ENCODE results near the gene IFNL3. TPM values are rescaled to one million over a fixed set of nuclear protein-coding genes. Genes with fewer than 3 reads are reported as not detected.

Gene IFNL3
- total and polyA plus RNA-seq, 9 of the 15 experiments (the other 6 are each of a cell fraction or from before 2014, with no cell fraction given) = not detected

GRCh38 chr19:39203372-39204341 lies 41.1 kb downstream of the IFNL3 start, which contains the start of gene SYCN:
SYCN (minus strand) TSS chr19:39204263; CDS start chr19:39204254, 9 bp downstream.
- intact Hi-C loops (cut with micrococcal nuclease) (no loop called here), in situ Hi-C loops (cut with MboI) (no loop called here)
- ATAC-seq (no peak), DNase-seq (ENCODE audit: extremely low read depth in 1 of 4, low spot score in 3 of 4) (no peak), FAIRE-seq (no peak)
- 86% methylated on average over 49 of the region's 57 CpGs for WGBS (ENCODE audit: insufficient coverage, low coverage, missing lambda C conversion rate)
- Histone ChIP-seq H3K27me3 (ENCODE audit: control insufficient read depth in 2 of 2, insufficient read depth in 2 of 2, low read length in 2 of 2) (no peaks in the 10 kb centered on the region), H3K4me2 (ENCODE audit: insufficient read depth, low read length) (peak within 1 kb of the TSS; percentile 42), H3K9me3 (replicated peaks; ENCODE audit: control insufficient read depth, insufficient read depth, low read depth, low read length) (no peaks in the 10 kb centered on the region), H4K20me1 (replicated peaks; ENCODE audit: control insufficient read depth, insufficient read depth, low read length) (no peaks in the 10 kb centered on the region; the same call in 1 of the 2 replicates), H3K36me3 (ENCODE audit: control insufficient read depth, insufficient read depth, low read length) (no peaks in the 10 kb centered on the region), H3K4me3 (no peak within 1 kb of the TSS), H3K79me2 (ENCODE audit: control insufficient read depth, insufficient read depth, low read length) (no peaks in the 10 kb centered on the region), H3K27ac (ENCODE audit: extremely low read depth, low read depth, low read length) (peak within 1 kb of the TSS; percentile 45), H3K4me1 (replicated peaks in 1 of 2; ENCODE audit: control insufficient read depth in 2 of 2, insufficient read depth in 2 of 2, low read length in 2 of 2) (peaks cover 24 to 57% of the 10 kb centered on the region in 2 experiments), H2AFZ (ENCODE audit: low read depth, low read length) (peak within 1 kb of the TSS; percentile 54), H3K9me1 (ENCODE audit: control insufficient read depth, insufficient read depth, low read length) (no peaks in the 10 kb centered on the region), H3K9ac (ENCODE audit: insufficient read depth in 1 of 2, low read depth in 2 of 2, low read length in 2 of 2) (peak within 1 kb of the TSS; percentile 10 to 75; a peak in 2 of 4 replicates)
- BruUV-seq (replicated peaks) = no TSS peak
- POLR2A ChIA-PET = interaction anchor here (0.8 to 1.0 kb wide), 3 partner anchors 10 to 82 kb away, joined by 3 to 4 read pairs (median 3); no protein-coding TSS in a partner anchor
- CTCF ChIA-PET (ENCODE audit: low intra/inter-chr PET ratio) = no interaction called here
- TF ChIP-seq ZBTB33 (CRISPR knock-in tag; IDR thresholded peaks at IDR 0.05) (peak; percentile 97), ID3 (CRISPR knock-in tag; IDR thresholded peaks at IDR 0.05) (no peak), ID3 (tag; IDR thresholded peaks at IDR 0.05) (0 out of 2 replicates have a peak, but pooled peaks have one; percentile 25), EP300 (IDR thresholded peaks at IDR 0.05; ENCODE audit: low read length) (no peak), HNRNPL (IDR thresholded peaks at IDR 0.05; ENCODE audit: low read depth, low read length) (peak; percentile 55; the same call in 1 of the 2 replicates), ATF1 (CRISPR knock-in tag; IDR thresholded peaks at IDR 0.05) (no peak), ATF1 (tag; IDR thresholded peaks at IDR 0.05) (no peak), PHTF2 (CRISPR knock-in tag; IDR thresholded peaks at IDR 0.05) (no peak), SUPT5H (IDR thresholded peaks at IDR 0.05) (no peak), TBP (optimal IDR thresholded peaks at IDR 0.05; ENCODE audit: low read depth, low read length) (no peak), HNRNPLL (IDR thresholded peaks at IDR 0.05; ENCODE audit: low read depth, low read length, poor library complexity, severe bottlenecking) (no peak), IRF2 (CRISPR knock-in tag; IDR thresholded peaks at IDR 0.05) (no peak), EHMT2 (IDR thresholded peaks at IDR 0.05) (no peak), GABPB1 (CRISPR knock-in tag; IDR thresholded peaks at IDR 0.05) (0 out of 2 replicates have a peak, but pooled peaks have one; percentile 0)
